RPMI8226 (cell line): ENCODE data around the gene RND3.

Experiments
- DNase-seq: peaks from one replicate; pipeline ENCODE4 v3.0.0-alpha.2; 2015

The RND3 gene, protein sequence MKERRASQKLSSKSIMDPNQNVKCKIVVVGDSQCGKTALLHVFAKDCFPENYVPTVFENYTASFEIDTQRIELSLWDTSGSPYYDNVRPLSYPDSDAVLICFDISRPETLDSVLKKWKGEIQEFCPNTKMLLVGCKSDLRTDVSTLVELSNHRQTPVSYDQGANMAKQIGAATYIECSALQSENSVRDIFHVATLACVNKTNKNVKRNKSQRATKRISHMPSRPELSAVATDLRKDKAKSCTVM

DNA sequence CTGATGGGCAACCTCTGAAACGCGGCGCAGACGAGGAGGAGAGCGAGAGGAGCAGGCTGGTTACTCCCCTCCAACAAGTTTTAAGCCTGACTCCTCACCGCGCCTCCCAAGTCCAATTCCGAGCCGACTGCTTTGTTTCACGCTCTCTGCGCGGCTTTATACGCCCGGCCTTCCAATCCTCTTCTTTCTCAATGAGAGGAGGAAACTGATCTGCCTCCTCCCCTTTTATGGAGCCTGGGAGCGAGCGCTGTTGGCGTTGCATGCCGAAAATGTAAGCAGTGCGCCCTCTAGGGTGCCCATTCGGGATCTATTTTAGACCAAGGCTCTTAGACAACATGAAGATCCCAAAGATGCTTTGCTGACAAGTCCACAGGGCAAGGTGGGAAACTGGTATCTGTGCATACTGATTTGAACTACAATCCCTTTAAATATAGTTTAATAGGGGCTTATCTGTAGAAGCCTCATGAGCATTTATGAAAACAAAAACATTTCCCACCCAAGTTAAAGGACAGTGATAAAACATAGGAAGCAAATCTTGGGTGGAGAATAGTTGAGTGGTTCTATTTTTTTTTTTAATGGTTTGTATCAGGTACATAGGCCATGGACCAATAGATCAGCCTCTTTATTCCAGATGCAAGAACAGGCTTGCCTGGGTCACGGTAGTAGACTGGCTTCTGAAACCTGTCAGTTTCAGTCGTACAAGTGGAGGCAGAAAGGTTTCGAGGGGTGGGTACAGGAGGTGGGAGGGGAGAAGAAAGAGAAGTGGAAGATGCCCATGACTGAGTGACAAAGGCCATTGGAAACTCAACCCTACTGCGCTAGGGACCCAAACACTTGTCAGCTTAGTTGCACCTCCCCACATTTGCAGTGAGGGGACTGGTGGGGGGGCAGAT is at the start of gene RND3:
TSS of gene RND3 (minus strand) at position 131 of the 893 bp plus-strand sequence. CDS start 250 bp downstream, outside the sequence.
- DNase-seq: peak; percentile 96

DNA sequence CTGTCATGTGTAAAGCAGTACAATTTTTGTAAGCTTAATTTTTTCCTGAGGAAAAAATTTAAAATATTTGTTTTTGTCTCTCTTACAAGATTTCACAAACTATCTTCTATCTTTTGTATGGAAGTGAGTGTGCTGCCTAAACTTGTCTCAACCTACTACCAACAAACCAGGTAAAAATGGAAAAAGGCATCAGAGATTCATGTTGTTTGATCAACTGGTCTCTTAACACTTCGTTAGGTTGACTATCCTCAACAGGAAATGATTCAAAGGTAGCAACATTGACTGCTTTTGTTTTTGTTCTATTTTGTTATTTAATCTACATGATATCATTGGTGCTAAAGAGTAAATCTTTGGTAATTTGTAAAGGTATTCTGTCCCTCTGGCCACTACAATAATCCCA is 47.7 kb upstream of the RND3 start:
- no peak for DNase-seq

DNA sequence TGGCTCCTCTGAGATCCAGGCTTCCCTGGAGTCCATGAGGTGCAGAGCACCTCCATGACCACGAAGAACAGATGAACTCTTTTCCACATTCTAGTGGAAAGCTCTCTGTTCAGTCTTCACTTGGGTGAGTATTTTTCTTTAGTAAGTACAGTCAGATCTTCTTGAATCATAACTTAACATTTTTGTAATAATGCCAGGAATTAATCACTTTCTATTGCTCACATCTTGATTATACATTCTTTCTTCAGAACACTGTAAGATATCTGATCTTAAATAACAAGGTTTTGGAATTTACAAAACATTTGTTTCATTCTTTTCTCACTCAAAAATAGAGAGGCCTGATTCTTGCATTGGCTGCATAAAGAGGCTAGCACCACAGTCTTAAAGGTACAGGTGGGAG is 45.4 kb upstream of the RND3 start:
- DNase-seq: no peak

DNA sequence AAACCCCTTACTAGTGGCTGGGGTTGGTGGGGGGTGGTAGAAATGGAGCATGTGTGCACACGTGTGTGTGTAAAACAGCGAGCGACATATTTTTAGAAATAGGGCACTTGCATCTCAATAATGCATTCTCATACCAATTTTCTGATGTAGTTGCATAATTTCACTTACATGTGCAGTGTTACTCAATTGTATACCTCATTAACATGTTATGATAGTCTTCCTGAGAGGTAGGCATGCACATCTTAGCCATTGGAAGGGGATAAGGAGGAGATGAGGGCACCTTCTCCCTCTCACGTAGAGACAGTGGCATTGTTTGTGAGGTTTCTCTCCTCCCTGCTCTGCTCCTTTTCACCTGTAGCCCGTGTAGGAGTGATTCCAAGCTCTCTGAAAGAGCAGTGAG is 44.6 kb upstream of the RND3 start:
- no peak for DNase-seq

DNA sequence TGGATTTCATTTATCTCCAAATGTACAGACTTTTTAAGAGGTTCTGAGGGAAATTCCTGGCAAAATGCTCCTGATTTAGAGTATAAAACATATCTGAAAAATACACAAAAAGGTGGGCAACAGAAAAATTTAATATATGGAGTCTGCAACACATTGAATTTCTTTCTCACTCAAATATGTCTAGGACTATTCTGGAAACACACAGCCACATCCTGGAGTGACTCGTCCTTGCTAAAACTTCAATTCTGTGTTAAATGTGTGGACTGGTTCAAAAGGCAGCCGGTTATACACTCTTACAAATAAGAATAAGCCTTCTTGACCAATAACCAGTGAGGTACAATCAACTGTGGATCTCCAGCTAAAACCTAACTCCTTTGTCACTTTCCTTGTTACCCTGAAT is 44.1 kb upstream of the RND3 start:
- no peak for DNase-seq

DNA sequence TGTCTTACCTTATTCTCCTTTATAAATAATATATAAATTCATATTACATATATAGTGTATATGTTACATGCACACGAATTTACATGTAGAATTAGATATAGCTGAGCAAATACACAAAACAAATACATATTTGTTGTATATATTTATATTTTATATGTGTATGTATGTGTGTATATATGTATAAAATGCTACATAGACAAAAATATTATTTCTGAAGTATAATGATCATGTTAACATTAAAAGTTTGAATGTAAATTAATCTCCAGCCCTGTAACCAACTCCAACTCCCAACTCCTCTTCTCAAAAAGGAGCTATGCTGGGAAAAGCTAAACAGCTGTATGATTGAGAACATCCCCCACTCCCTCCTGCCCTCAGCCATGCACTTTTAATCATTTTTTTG is 42.7 kb upstream of the RND3 start:
- no peak for DNase-seq

DNA sequence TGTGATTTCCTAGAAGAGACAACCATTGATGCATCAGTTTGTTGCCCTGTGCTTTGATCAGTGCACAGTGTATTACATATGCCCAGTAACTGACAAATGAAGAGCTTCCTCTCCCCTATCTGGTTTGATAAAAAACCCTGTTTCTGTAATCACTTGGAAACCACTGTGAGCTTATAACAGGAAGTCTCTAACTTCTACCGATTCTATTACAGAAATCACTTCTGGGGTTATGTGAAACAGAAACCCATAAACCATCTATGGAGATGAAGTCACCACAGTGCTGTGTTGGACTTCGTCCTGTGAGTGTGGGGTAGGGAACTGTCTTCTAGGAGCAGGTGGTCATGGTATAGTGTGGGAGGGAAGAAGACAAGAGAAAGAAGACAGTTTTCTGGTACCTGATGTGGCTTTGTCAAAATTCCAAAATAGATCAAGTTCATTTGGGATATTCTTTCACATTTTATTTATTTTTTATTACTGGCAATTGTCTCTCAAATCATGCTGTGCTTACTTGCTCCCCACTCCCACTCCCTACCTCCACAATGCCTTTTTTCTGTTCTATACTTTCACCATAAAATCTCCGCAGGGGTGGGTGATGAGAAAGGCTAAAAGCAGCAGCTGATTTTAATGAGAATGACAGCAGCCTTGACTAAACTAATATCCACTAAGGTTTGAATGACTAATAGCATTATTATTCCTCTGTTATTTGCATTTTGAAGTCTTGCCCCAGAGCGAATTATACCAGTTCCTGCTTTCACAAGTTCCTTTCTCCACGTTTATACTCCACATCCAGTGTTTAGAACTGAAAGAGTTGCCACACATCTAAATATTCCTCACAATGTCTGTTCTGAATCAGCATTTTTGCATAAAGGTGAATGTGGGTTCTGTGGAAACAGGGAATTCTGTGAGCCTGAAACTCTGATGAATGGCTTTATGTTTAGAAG is 41.7 kb upstream of the RND3 start:
- DNase-seq: no peak

DNA sequence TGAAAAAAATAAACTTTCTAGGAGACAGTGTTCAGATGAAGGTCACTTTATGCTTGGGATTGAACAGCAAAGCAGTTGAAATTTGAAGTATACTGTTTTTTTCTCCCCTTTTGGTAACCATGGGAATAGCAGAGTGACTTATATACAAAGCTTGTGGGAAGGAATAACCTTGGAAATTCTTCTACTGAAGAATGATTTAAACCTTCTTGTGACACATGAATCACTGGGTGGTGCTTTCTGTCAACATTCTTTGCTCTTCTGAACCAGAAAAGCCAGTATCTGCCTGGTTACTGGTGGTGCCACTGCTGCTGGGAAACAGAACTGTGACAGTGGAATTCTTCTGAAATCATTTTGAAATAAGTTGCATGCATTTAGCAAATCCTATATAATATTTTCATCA is 39.4 kb upstream of the RND3 start:
- DNase-seq: no peak

DNA sequence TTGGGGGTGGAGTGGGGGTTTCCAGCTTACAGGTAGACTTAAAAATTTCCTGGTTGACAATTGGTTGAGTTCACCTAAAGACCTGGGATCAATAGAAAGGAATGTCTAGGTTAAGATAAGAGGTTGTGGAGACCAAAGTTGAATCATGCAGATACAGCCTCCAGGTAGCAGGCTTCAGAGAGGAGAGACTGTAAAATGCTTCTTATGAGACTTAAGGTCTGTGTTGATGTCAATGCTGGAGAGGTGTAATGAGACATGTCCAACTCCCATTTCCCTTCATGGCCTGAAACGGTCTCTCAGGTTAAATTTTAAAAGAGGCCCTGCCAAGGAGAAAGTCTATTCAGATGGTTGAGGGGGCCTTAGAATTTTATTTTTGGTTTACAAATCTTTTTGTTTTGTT is 38.5 kb upstream of the RND3 start:
- no peak for DNase-seq

DNA sequence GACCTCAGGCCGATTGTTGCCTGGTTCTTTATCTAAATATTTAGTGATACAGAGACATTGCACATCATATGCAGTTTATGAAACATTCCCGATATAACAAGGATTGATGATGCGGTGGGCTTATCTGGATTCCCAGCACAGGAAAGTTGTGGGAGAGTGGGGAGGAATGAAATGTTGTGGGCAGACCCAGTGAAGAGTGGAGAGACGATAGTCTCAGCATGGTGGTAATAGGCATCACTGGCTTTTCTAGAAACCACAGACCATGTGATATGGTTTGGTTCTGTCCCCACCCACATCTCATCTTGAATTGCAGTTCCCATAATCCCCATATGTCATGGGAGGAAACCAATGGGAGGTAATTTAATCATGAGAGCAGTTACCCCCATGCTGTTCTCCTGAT is 34.8 kb upstream of the RND3 start:
- no peak for DNase-seq

DNA sequence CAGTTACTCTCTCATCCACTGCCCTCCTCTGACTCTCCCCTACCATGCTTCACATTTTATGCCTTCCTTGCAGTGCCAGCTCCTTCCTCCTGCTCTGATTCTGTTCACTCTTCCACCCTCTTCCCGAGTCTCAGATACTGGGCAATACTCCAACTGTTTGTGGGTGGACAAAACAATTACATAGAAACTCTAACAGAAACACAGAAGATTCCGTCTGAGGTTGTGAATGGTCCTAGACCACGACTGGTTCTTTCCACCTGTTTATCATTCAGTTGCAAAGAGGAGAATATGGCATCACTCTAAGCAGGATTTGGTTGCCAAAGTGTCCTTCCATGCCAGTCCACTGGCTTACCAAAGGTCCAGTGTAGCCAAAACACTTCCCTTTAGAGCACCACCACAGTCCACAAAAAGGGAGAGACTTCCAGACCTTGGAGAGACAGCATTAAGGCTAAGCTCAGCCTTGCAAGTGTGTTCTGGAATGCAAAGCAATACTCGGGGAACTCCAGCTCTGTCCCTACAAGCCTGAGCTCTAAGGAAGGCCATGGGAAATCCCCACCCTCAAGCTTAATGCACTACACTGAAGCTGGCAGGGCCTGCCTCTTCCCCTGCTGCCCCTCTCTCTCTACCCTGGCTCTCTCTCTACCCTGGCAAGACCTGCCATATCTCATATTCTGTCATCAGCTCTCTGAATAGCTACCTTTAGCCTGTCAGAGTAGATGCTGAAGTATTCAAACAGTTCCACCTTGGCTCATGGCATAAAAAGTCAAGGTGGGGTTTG is 33.6 kb upstream of the RND3 start:
- no peak for DNase-seq

DNA sequence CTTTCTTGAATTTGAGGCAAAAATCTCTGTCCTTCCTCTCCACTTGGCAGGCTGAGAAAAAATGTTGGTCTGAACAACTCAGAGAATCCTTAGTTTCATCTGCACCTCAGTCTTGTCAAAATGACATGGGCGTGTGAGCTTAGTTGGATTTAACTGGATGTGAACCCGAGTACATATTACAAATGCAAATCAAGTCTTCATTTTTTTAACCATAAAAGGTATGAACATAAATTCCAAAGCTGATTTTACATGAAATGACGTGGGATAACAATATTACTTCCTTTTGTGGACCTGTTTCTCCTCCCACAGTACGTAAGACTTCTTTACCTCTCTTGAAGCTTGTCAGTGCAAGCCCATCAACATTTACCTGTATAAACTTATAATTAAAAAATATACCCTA is 32.6 kb upstream of the RND3 start:
- no peak for DNase-seq

DNA sequence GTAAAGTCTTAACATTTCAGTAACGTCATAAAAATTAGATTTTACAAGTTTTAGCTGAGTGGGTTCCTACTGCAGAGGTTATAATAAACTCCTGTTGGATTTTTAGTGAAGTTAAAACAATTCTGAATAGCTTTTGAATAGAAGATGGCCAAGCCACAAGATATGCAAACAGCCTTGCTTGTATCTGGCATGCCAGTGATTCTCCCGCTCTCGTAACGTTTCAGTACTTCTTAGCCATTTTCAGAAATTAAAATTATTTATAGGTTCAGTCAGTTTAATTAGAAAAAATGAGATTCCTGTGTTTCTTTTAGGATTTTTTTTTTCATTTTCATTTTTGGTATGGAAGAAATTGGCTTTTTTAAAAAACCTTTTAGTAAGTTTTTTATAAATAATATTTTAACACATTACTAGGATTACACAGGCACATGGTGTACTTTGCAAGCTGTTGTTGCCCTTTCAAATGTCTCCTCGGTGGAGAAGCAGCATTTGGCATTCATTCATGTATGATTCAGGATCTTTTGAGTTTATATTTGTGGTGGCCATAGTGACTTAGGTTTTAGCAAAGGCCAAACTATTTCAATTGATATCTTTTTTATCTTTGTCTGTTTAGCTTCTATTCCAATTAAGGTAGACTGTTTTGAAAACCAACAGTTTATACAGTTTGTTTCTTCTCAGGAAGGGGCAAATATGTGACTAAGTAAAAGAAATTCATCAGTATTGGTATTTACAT is 30.6 kb upstream of the RND3 start:
- DNase-seq: no peak

DNA sequence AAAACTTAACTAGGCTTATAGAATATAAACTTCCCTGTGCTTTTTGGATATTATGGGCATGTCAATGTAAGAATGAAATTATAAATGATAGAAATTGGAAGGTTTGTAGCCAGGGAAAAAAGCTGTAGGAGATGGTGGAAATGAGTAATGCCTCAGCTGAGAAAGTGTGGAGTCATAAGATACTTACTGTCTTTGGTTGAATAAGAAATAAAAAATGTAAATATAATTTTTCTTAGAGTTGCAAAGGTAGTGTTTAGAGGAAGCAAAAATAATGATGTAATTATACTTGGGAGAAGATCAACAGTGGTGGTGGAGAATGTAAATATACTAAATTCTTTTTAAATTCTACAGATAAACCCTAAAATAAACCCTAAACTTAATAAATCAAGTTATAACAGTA is 26.2 kb upstream of the RND3 start:
- no peak for DNase-seq

DNA sequence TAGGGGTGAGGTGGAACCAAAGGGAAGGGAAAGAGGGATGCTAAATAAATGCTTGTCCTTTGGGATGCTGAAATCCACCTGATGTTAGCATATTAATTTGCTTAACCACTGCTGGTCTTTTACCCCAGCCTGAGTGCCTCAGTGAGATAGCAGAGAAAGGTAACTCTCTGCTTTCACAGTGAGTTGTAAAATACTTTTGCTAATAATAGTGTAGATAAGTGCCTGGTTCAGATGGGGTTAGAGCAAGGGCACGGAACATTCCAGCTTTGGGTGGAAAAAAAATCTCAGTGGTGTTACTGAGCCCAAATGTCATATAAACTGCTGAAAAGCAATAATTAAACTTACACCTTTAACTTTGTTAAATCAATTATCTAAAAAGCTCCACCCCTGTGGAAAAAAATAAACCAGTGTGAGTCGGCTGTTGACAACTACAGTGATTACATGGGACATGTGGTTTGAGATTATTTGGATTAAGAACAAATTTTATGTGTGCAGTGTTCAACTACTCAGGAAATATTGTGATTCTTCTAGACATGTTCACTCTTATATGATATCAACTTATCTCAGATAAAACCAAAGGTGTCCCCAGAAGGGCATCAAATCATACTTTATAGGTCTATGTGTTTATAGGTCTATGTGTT is 21.1 kb upstream of the RND3 start:
- DNase-seq: no peak

DNA sequence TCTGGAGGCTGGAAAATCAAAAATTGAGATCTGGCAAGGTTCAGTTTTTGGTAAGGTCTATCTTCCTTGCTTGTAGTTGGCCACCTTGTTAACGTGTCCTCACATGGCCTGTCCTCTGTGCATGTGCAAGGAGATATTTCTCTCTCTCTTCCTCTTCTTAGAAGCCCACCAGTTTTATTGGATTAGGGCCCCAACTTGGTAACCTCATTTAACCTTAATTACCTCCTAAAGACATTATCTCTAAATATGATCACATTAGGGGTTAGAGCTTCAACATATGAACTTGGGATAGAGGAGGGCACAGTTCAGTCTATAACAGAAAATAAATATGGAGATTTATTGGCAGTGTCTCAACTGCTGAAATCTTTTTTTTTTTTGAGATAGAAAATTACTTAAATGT is 19.6 kb upstream of the RND3 start:
- no peak for DNase-seq

DNA sequence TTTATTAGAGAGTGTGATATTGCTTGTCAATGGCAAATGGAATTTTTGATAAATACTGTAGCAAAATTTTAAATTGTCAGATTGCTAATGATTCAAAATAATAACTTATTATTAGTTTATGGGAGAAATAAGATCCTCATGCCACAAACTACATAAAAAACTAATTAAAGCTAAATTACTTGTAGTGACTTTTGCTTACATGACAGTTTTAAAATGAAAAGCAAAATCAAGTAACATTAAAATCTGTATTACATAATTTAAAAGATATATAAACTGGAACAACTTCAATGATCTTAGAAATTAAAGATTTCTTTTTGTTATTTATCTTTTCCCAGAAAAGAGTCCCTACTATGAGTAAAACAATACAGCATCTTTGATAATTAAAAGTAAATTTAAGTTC is 17.7 kb upstream of the RND3 start:
- no peak for DNase-seq

DNA sequence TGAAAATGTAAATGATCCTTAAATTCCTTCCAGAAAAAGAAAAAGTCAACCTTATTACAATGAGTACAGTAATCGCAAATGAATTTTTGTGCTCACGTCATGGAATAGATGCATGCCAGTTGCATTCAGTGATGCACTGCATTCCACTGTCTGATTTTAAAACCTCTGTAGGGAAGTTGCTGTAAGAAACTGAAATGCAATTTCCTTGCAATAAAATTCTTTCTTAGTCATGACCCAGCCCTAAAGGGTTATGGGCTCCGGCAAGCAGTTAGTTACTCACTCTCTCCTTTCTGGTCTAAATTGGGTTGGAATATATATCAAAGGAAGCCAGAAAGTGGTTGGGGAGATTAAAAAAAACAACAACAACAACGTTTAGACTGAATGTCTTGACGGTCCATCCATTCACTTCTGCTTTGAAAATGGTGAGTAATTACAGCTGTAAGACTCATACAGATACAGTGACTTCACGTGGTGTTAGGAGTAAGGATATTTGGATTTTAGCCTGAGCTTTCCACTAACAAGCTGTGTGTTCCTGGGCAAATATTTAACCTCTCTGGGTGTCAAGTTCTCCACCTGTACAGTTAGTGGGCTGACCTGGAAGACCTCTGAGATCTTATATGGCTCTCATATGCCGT is 8.6 kb upstream of the RND3 start:
- no peak for DNase-seq

DNA sequence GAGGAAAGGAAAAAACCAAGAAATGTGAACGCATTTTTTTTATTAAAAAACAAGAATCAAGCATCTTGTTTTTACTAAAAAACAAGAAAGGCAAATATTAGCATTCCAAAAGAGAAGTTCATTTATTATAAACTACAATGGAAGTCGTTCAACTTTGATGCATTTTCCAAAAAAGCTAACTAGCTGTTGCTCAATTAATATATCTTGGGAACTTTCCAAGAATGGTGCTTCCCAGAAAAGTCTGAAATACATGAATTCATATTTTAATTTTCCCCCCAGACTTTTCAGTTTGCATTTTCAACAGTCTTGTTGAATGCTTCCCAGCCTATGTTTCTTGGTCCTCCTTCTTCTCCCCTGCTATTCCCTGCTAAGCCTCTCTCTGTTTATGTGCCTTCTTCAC is 7.5 kb upstream of the RND3 start:
- no peak for DNase-seq

DNA sequence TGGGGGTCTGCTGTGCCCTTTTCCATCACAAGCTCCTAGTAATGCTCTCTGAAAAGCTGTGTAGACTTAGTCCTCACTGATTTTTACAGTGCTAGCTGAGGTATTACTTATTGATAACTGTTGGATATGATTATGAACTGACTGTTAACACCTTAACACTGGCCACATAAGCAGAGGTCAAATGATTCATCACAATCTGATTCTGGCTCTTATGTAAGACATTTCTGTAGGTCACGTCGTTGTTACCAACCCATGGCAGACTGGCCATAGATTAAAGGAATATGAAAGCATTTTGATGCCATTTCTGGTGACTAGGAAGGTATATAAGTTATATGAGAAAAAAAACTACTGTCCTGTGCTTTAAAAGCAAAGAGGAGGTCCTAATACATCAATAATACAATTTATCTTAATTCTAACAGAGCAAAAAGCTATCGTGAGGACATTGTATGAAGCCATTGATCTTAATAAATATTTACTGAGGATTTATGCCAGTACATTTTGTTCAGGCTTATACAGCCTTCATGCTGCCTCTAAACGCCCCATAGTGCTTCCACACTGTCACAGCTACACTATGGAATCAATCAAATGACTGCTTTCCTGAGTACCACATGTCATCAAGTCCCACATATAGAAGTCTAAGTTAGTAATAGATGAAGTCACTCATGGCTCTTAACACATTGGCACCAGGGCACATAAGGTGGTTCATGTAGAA is 6.9 kb upstream of the RND3 start:
- no peak for DNase-seq
